KG1 (cell line): ENCODE data around the gene PUS3.
"Not testable (repeated sequence)": the region's sequence is repeated elsewhere in the genome, so short reads cannot be mapped to it uniquely, and the experiment has no call there.

ENCODE experiments used
- DNase-seq: peaks from one replicate; lab custom pipeline; 2025; lab: John Stamatoyannopoulos, UW

Gene PUS3

GRCh38 chr11:125865354-125865753 is 37.7 kb downstream of the PUS3 start:
- not testable (repeated sequence) for DNase-seq

- DNase-seq = not testable (repeated sequence)
These were observed 40.2 kb downstream of the PUS3 start for GRCh38 chr11:125862786-125863185.

GRCh38 chr11:125857670-125858069 is 45.3 kb downstream of the PUS3 start:
- not testable (repeated sequence) for DNase-seq

- no peak for DNase-seq
These were observed 56.8 kb downstream of the PUS3 start for GRCh38 chr11:125846188-125846587.
